HG03469 (cell line): ENCODE measurements around the gene NUDT3.

Experiments used
- ATAC-seq: cut with Tn5 transposase; IDR thresholded peaks from one replicate; pipeline ENCODE4 v1.9.1; 2021; ENCODE audit warnings: mild to moderate bottlenecking, moderate library complexity, moderate number of reproducible peaks; ENCODE audit not compliant: unreplicated experiment

NUDT3 gene

DNA sequence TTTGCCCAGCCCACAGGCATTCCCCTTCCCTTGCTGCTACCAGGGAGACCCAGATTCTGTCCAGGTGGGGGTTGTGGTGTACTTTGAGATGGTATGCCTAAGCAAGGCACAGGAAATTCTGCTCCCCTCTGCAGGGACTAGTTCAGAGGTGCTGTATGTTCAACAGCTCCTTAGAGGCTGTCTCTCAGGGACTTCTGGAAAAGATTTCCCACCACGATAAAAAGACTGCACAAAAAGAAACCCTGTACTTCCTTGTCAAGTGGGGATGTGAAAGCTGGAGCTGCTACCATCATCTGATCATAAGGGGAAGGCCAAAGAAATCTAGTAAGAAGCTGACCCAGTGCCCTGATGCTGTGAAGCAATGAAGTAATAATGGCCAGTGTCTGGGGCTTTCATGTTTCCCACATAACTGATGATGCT, 92.1 kb downstream of the NUDT3 start:
- no peak for ATAC-seq

DNA sequence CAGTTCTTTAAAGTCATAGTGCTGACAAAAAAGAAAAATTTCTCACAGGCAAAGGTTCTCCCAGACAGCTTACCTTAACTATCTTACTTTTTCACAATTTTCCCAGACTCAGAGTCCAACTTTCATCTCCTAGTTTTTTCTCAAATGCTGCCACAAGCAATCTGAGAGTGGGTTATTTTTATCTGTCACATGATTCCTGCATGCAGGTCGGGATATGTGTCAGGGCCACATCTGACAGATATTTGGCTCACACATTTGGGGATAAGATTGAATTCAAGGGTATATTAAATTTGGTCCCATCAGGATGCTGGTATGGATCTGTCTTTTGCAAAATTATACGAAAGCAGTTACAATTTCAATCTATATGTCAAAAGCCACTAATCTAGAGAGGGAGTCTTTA, 93.5 kb downstream of the NUDT3 start:
- ATAC-seq = no peak

DNA sequence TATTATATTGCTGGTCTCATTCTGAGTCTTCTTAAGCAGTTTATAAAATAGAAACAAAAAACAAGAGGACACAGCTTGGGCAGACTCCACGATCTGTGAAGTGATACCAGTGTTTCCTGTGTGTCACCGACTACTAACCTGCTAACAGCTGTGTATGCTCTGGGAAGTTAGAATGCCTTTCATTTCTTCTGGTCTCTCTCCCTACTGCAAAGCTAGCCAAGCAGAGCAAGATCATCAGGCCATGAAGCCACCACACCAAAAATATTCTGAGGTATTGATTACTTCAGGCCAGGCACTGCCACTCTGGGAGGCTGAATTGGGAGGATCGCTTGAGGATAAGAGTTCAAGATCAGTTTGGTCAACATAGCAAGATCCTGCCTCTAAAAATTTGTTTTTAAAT, 96.7 kb downstream of the NUDT3 start:
- ATAC-seq = peak; percentile 73

- no peak for ATAC-seq
Observed at GRCh38 chr6:34292954-34293353, 99.5 kb downstream of the NUDT3 start.

DNA sequence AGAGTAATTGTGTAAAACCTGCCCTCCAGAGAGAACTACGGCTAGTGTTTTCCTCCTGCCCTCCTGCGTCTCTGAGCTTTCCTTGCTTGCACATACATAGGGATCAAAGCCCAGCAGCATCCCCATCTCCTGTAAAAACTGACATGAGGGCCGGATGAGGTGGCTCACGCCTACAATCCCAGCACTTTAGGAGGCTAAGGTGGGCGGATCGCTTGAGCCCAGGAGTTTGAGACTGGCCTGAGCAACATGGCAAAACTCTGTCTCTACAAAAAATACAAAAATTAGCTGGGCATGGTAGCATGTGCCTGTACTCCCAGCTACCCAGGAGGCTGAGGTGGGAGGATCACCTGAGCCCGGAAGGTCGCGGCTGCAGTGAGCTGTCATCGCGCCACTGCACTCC, 103.3 kb downstream of the NUDT3 start:
- no peak for ATAC-seq

- ATAC-seq = no peak
Observed at GRCh38 chr6:34288581-34288980, 103.9 kb downstream of the NUDT3 start.

- no peak for ATAC-seq
Observed at GRCh38 chr6:34285448-34286164, 106.9 kb downstream of the NUDT3 start.

- ATAC-seq = no peak
Observed at GRCh38 chr6:34284563-34285447, 107.7 kb downstream of the NUDT3 start.

DNA sequence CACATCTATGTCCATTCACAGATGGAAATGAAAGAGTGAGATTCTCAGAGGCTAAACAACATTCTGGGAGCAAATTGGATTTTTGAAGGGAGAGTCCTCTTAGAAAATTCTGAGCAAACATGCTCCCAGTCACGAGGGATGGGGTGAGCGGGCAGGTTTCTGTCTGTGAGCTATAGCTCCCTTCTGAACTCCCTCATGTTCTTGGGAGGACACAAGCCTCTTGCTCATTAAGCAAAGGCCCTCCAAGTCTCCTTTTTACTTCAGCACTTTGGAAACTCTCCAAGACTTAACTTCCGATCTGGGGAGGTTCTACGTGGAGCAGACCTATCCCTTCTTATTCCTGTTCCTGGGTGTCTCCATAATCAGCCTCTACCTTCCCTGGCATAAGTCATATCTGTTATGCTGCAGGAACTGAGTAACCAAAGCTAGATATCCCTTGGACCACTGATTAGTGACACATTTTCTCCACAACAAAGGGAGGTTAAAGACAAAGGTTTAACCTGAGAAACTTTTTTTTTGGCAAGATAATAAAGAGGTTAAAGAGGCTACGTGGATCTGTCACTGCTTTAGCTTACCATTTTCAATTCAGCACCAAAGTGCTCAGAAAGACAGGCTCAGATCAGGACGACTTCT, 110.7 kb downstream of the NUDT3 start:
- no peak for ATAC-seq

DNA sequence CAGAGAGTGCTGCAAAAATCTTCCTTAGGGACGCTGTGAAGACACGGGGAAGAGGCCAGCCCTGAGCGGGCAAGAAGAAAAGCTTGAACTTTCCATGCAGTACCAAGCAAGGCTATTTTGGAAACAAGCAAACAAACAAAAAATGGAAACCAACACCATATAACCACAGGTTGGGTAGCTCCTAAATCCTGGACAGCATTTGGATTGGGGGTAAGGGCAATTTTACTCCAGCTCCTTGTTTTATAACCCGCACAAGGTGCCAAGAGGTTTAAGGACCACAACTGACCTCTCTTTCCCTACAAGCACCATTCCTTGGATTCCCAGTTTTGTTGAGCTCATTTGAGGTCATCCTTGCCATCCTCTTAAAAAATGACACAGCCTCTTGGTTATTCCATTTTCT, 112.3 kb downstream of the NUDT3 start:
- ATAC-seq = no peak

DNA sequence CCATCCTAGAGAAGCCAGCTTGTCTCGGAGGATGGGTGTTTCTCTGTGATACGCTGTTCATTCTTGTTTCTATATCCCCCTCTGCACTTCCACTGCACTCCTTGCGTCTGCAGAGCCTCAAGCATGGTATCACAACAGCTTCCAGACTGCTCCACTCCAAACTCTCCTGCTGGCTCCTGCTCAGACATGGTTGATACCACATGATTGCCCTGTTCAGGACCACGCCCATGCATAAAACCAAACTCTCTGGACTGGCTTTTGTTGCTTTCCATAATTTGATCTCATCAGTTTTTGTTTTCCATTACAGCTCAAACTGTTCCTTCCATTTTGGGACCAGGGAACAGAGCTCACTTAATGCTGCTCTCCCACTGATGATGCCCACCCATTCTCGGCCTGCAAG, 113.6 kb downstream of the NUDT3 start:
- ATAC-seq = no peak

DNA sequence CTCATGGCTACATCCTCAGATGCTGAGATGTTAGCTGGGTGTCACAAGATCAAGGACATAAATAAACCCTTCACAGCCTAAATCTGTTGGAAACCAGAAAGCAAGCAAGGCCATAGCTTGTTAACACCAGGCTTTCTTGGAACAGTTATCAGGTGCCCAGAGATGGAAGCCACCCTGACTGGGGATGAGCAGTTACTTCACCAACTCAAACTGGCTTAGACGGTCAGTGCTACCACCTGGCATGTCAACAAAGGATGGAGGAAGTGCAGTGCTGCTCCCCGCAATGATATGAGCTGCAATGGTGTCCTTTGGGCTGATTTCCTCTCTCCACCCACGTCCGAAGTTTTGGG, 114.7 kb downstream of the NUDT3 start:
- ATAC-seq = no peak

GRCh38 chr6:34276881-34277762, 115.3 kb downstream of the NUDT3 start:
- ATAC-seq = no peak

GRCh38 chr6:34276191-34276590, 116.3 kb downstream of the NUDT3 start:
- ATAC-seq = no peak

DNA sequence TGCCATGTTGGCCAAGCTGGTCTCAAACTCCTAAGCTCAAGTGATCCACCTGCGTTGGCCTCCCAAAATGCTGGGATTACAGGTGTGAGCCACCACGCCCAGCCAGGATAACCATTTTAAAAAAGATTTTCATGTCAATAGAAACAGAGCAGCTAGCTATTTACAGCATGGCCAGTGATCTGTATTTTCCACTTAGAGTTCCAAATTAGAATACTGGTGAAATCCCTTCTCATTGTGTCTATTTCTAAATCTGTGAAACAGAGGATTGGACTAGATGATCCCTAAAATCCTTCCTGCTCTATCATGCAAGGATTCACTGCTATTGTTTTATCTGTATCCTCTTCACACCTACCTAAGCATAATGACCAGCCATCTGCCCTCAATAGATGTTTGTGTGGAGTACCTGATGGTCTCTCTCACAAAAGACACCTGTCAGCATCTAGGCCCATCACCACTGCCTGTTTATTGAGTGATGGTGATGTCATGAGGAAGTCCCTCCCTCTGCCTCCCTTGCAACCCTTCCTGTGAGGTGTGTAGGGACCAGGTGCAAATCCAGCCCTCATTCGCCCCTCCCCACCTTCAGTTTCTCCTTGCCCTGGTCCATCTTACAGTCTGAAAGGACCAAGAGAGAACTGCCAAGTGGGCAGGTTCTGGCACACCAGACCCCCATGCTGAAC, 117.2 kb downstream of the NUDT3 start:
- no peak for ATAC-seq

GRCh38 chr6:34274129-34274528, 118.3 kb downstream of the NUDT3 start:
- no peak for ATAC-seq

GRCh38 chr6:34273242-34273805, 119.1 kb downstream of the NUDT3 start:
- no peak for ATAC-seq

DNA sequence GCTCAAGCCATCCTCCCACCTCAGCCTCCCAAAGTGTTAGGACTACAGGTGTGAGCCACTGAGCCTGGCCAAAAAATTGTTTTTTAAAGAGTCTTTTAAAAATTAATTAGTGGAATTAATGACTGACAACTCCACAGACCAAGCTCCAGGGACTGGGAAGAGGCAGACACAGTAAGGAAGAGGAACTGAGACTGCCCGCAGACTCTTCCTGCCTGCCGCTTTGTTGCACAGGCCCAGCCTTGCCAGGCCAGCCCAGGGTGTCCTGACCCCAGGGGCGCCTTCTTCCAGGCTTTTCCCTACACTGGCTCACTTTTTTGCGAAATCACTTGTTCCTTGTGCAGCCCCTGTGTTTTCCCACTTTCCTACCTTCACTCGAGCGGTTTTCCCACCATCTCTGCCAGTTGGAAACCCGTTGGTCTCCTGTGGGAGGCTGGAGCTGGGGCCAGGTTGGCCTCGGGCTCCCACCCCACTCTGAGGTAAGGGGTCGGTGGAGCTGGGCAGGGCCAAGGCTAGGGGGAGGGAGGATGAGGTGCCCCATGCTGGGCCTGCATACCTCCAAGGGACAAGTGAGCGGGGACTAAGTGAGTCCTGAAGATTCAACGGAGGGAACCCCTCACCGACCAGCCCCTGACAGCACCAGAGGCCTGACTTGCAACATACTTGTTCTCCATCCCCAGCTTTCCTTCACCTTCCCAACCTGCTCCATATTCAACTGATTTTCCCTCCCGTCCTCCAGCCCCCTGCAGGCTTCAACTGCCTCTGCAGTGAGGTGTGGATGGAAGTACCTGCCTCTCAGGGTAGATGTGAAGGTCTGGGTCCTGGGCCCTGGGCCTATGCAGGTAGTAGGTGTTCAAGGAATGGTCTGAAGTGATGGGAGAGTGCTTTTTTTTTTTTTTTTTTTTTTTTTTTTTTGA, 120.2 kb downstream of the NUDT3 start:
- no peak for ATAC-seq
